K562 (cell line): Measurements from ENCODE around the gene NMT2. TPM values are rescaled to one million over a fixed set of nuclear protein-coding genes. Genes with fewer than 3 reads are reported as not detected.

Experiments
- DPF2 ChIP-seq: fragments of 450-650 bp; IDR thresholded peaks from 2 replicates; pipeline ENCODE4 v1.6.1; 2016
- MTA1 ChIP-seq: fragments of 450-650 bp; IDR thresholded peaks from 2 replicates; pipeline ENCODE4 v1.6.1; 2017; ENCODE audit warnings: borderline replicate concordance
- SMARCE1 ChIP-seq: fragments of 450-650 bp; IDR thresholded peaks from 2 replicates; pipeline ENCODE4 v1.7.1; 2016; ENCODE audit warnings: mild to moderate bottlenecking
- SP2 ChIP-seq: IDR thresholded peaks from 2 replicates; pipeline ENCODE4 v1.6.1; 2011; ENCODE audit warnings: mild to moderate bottlenecking, low read depth, low read length, moderate library complexity; ENCODE audit not compliant: poor library complexity, severe bottlenecking; ENCODE audit errors: extremely low read depth
- TAL1 ChIP-seq: fragments of 450-650 bp; IDR thresholded peaks from 2 replicates; pipeline ENCODE4 v1.6.1; 2016; ENCODE audit warnings: mild to moderate bottlenecking
- ZBTB33 ChIP-seq: sonication (generic); formaldehyde crosslinking; IDR thresholded peaks from 2 replicates; pipeline ENCODE4 v1.8.1; 2023; ENCODE audit warnings: mild to moderate bottlenecking, missing genetic modification reagents
- polyA plus RNA-seq, 8 experiments: library from polyadenylated mRNA; depleted of rRNA in 4 of 8; stranded (reverse) in 5 of 8; unstranded in 3 of 8; fragments of >200 nt; fragmentation: Nextera tagmentation in 2 of 8; fragmentation: Illumina TruSeq in 1 of 8; extraction: Ambion mirVana in 2 of 8; extraction: Trizol in 1 of 8; gene quantifications; 2 replicates each; pipeline versions ENCODE4 v1.2.1 to v1.2.3, GENCODE V29; 2011 to 2014; ENCODE audit warnings: inconsistent platforms in 1 of 8, missing spikeins in 1 of 8
- total RNA-seq, 7 experiments: library from RNA; depleted of rRNA in 6 of 7; stranded (reverse); fragments of >200 nt in 6 of 7; fragmentation: Illumina TruSeq in 2 of 7; extraction: Trizol in 2 of 7; gene quantifications; 2 replicates each; pipeline versions ENCODE4 v1.2.1 to v1.2.3, GENCODE V29; 2011 to 2021; ENCODE audit warnings: low replicate concordance in 1 of 7
- TF ChIP-seq, protein P1 (sequence below): fragments of 450-650 bp; formaldehyde crosslinking; IDR thresholded peaks from 2 replicates; pipeline ENCODE4 v1.4.0; 2020; ENCODE audit warnings: mild to moderate bottlenecking, moderate library complexity

The NMT2 gene
- total and polyA plus RNA-seq, 9 of the 15 experiments (the other 6 are each of a cell fraction or from before 2014, with no cell fraction given), result 5.2 to 15.9 (median 10.8) TPM

- TF ChIP-seq, protein P1, sequence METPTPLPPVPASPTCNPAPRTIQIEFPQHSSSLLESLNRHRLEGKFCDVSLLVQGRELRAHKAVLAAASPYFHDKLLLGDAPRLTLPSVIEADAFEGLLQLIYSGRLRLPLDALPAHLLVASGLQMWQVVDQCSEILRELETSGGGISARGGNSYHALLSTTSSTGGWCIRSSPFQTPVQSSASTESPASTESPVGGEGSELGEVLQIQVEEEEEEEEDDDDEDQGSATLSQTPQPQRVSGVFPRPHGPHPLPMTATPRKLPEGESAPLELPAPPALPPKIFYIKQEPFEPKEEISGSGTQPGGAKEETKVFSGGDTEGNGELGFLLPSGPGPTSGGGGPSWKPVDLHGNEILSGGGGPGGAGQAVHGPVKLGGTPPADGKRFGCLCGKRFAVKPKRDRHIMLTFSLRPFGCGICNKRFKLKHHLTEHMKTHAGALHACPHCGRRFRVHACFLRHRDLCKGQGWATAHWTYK, result no peak
- peak; percentile 38; the same call in 1 of the 2 replicates for TF ChIP-seq SMARCE1
- TF ChIP-seq DPF2, result 0 out of 2 replicates have a peak, but pooled peaks have one; percentile 32
- peak; percentile 13; the same call in 1 of the 2 replicates for TF ChIP-seq MTA1
- no peak for TF ChIP-seq SP2
- 0 out of 2 replicates have a peak, but pooled peaks have one; percentile 30 for TF ChIP-seq ZBTB33 (CRISPR knock-in tag)
- 0 out of 2 replicates have a peak, but pooled peaks have one; percentile 25 for TF ChIP-seq TAL1
- TF ChIP-seq, all 486 proteins: peak for 13
Observed at GRCh38 chr10:15141136-15142054, 27.1 kb downstream of the NMT2 start (continued).
